ENCODE measurements around the gene STON2. TPM values are rescaled to one million over a fixed set of nuclear protein-coding genes. Genes with fewer than 3 reads are reported as not detected.
A peak's percentile ranks its signal among the peaks of the same experiment; 100 is the strongest.

The STON2 gene
- total RNA-seq, 1 experiment from 2014 or later = 6.3 TPM

- no peak for DNase-seq (ENCODE audit: low spot score)
Measured at GRCh38 chr14:81418057-81418790, 18.1 kb upstream of the STON2 start.

- no peak for DNase-seq (ENCODE audit: low spot score)
Measured at GRCh38 chr14:81416981-81417380, 16.9 kb upstream of the STON2 start.

- no peak for DNase-seq (ENCODE audit: low spot score)
Measured at GRCh38 chr14:81416194-81416952, 16.2 kb upstream of the STON2 start.

- no peak for DNase-seq (ENCODE audit: low spot score)
Measured at GRCh38 chr14:81415781-81416180, 15.7 kb upstream of the STON2 start.

GRCh38 chr14:81414123-81414522 lies 14.0 kb upstream of the STON2 start:
- no peak for DNase-seq (ENCODE audit: low spot score)

- DNase-seq (ENCODE audit: low spot score) = no peak
Measured at GRCh38 chr14:81412779-81413178, 12.7 kb upstream of the STON2 start.

GRCh38 chr14:81408595-81408994 lies 8.5 kb upstream of the STON2 start:
- DNase-seq (ENCODE audit: low spot score) = no peak

- DNase-seq (ENCODE audit: low spot score) = peak; percentile 35
Measured at GRCh38 chr14:81406863-81407262, 6.7 kb upstream of the STON2 start.

GRCh38 chr14:81402123-81402495 lies 2.0 kb upstream of the STON2 start:
- DNase-seq (ENCODE audit: low spot score) = no peak

- DNase-seq (ENCODE audit: low spot score) = peak; percentile 92
Measured at GRCh38 chr14:81401420-81402122, 1.4 kb upstream of the STON2 start.

- DNase-seq (ENCODE audit: low spot score) = peak; percentile 97
Measured at GRCh38 chr14:81400852-81401251, 728 bp upstream of the STON2 start.

GRCh38 chr14:81398196-81398891 lies 1.8 kb downstream of the STON2 start:
- no peak for DNase-seq (ENCODE audit: low spot score)

GRCh38 chr14:81396113-81396512 lies 4.0 kb downstream of the STON2 start:
- DNase-seq (ENCODE audit: low spot score) = no peak

GRCh38 chr14:81394739-81395138 lies 5.4 kb downstream of the STON2 start:
- DNase-seq (ENCODE audit: low spot score) = no peak

GRCh38 chr14:81392976-81393643 lies 7.0 kb downstream of the STON2 start:
- no peak for DNase-seq (ENCODE audit: low spot score)

- no peak for DNase-seq (ENCODE audit: low spot score)
Measured at GRCh38 chr14:81392052-81392451, 8.1 kb downstream of the STON2 start.

GRCh38 chr14:81390696-81391095 lies 9.4 kb downstream of the STON2 start:
- no peak for DNase-seq (ENCODE audit: low spot score)

GRCh38 chr14:81388336-81388735 lies 11.8 kb downstream of the STON2 start:
- no peak for DNase-seq (ENCODE audit: low spot score)

- no peak for DNase-seq (ENCODE audit: low spot score)
Measured at GRCh38 chr14:81386290-81386745, 13.8 kb downstream of the STON2 start.

- DNase-seq (ENCODE audit: low spot score) = no peak
Measured at GRCh38 chr14:81385886-81386285, 14.2 kb downstream of the STON2 start.

GRCh38 chr14:81385419-81385818 lies 14.7 kb downstream of the STON2 start:
- DNase-seq (ENCODE audit: low spot score) = no peak

All from H4 (cell line).